Measurements from ENCODE around the gene VASP. TPM values are rescaled to one million over a fixed set of nuclear protein-coding genes. Genes with fewer than 3 reads are reported as not detected.

The VASP gene
- total and polyA plus RNA-seq, 2 experiments from 2014 or later: 72.4 to 91.6 TPM

DNA sequence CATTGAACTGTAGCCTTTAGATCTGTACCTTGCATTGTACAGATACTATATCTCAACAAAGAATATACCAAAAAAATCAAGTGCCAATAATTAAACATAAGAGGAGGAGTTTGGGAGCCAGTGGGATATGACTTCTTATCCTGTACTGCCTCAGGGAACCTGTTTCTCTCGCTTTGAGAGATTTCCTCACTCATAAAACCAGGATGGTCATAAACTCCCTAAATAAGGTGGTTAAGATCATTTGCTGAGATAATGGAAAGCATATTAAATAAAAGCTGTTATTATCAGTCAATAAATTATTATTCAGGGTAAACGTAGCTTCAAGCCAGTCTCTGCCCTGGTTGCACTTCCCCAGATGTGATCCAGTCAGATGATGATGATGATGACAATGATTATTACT lies 60.3 kb downstream of the VASP start:
- no peak for DNase-seq (ENCODE audit: low read depth in 1 of 2, low spot score in 1 of 2)
- Histone ChIP-seq H3K36me3 (no peaks in the 10 kb centered on the region), H3K27ac (no peak overlapping the region), H3K27me3 (no peaks in the 10 kb centered on the region), H3K9me3 (ENCODE audit: low read depth) (no peaks in the 10 kb centered on the region), H3K4me3 (no peak overlapping the region), H3K4me1 (ENCODE audit: low read depth) (peaks cover 4% of the 10 kb centered on the region)
- TF ChIP-seq, protein P1, sequence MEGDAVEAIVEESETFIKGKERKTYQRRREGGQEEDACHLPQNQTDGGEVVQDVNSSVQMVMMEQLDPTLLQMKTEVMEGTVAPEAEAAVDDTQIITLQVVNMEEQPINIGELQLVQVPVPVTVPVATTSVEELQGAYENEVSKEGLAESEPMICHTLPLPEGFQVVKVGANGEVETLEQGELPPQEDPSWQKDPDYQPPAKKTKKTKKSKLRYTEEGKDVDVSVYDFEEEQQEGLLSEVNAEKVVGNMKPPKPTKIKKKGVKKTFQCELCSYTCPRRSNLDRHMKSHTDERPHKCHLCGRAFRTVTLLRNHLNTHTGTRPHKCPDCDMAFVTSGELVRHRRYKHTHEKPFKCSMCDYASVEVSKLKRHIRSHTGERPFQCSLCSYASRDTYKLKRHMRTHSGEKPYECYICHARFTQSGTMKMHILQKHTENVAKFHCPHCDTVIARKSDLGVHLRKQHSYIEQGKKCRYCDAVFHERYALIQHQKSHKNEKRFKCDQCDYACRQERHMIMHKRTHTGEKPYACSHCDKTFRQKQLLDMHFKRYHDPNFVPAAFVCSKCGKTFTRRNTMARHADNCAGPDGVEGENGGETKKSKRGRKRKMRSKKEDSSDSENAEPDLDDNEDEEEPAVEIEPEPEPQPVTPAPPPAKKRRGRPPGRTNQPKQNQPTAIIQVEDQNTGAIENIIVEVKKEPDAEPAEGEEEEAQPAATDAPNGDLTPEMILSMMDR (IDR thresholded peaks at IDR 0.05; ENCODE audit: low read depth, low read length): no peak

DNA sequence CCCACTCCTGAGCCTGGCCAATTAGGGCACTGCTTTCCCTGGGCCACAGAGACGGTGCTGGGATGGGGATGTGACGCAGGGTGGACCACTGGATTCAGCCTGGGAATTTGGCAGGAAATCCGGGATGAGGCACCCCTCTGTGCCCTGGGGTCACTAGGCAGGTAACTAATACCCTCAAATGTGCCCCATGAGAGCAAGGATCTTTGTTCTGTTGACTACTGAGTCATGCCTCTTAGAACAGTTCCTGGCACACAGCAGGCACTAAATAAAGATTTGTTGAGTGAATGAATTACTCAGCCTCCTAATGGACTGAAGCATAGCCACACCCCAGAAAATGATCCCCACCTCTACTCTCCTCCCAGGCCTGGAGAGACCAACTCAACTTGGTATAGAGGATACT lies 61.5 kb downstream of the VASP start:
- no peak overlapping the region for H3K27ac ChIP-seq
- TF ChIP-seq, protein P1 (IDR thresholded peaks at IDR 0.05; ENCODE audit: low read depth, low read length): no peak
- DNase-seq (ENCODE audit: low read depth in 1 of 2, low spot score in 1 of 2): no peak

DNA sequence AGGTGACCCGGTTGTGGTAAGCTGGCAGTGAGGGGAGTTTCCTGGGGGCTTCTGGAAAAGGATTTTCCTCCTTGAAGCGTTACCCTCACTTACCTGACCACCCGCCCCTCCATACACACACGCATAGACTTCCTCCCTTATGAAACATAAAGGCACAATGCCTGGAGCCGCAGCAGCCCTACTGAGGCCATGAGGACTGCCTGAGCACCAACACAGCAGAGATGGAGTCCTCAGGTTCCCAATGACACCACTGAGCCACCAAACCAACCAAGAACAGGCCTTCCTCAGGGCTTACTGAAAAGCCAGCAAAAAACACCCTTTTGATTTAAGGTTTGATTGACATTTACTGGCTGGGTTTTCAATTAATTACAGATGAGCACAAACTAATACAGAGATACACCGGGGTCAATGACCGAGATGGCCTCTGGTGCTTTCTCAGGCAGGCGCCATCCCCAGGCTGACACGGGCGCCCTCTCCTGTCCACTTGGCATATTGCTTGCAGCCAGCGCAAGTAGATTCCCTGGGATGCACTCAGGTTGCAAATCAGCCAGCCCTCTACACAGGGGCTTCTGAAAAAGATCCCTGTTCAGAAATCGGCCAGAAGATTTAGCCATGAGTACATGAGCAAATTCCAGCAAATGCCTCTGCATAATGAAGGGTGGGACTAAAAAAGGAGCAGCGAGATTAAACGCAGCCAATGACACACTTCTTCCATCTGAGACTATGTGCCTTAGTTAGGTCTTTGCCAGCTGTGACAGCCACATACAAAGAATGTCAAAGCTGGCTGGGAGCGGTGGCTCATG lies 62.5 kb downstream of the VASP start:
- TF ChIP-seq, protein P1 (IDR thresholded peaks at IDR 0.05; ENCODE audit: low read depth, low read length): peak; percentile 86
- no peaks in the 10 kb centered on the region for H3K9me3 ChIP-seq (ENCODE audit: low read depth)
- H3K27ac ChIP-seq: no peak overlapping the region
- H3K4me3 ChIP-seq: no peak overlapping the region
- DNase-seq (ENCODE audit: low read depth in 1 of 2, low spot score in 1 of 2): peak; percentile 49 to 72
- H3K36me3 ChIP-seq: no peaks in the 10 kb centered on the region
- H3K27me3 ChIP-seq: no peaks in the 10 kb centered on the region
- peaks cover 4% of the 10 kb centered on the region for H3K4me1 ChIP-seq (ENCODE audit: low read depth)

More for the DNA sequence above, 61.5 kb downstream of the VASP start:
- peaks cover 4% of the 10 kb centered on the region for H3K4me1 ChIP-seq (ENCODE audit: low read depth)
- no peaks in the 10 kb centered on the region for H3K9me3 ChIP-seq (ENCODE audit: low read depth)
- H3K36me3 ChIP-seq: no peaks in the 10 kb centered on the region
- H3K27me3 ChIP-seq: no peaks in the 10 kb centered on the region
- H3K4me3 ChIP-seq: no peak overlapping the region

DNA sequence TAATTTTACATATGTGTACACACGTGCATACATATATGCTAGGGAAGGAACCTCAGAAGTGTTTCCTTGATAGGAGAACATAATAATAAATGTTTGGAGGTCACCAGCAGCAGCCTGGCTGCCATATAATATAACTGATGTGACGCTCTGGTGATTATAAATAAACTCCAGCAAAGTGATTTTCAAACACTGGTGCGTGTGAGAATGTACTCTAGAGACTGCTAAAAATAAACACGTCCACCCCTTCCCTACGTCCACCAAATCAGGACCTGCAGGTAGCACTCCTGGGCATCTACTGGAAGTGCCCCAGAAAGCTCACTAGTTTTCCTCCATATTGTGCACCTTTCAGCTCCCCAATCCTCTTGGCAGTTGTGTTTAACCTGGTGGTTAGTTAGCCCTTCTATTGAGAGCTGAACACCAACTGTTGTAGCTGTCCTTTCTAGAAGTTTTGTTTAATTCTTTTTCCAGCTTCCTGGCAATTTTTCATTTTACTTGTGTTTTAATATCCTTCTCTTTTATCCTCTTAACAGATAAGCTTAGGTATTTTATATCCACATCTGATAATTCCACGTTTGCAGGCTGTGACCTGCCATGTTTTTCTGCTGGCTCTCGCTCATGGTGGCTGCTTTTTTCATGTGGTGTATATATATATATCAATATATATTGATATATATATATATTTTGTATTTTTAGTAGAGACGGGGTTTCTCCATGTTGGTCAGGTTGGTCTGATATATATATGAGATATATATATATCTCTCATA lies 64.4 kb downstream of the VASP start:
- Histone ChIP-seq H3K9me3 (ENCODE audit: low read depth) (no peaks in the 10 kb centered on the region), H3K27ac (no peak overlapping the region), H3K4me1 (ENCODE audit: low read depth) (peaks cover 4% of the 10 kb centered on the region), H3K36me3 (no peaks in the 10 kb centered on the region), H3K27me3 (no peaks in the 10 kb centered on the region), H3K4me3 (no peak overlapping the region)
- TF ChIP-seq, protein P1 (IDR thresholded peaks at IDR 0.05; ENCODE audit: low read depth, low read length): no peak
- no peak for DNase-seq (ENCODE audit: low read depth in 1 of 2, low spot score in 1 of 2)

DNA sequence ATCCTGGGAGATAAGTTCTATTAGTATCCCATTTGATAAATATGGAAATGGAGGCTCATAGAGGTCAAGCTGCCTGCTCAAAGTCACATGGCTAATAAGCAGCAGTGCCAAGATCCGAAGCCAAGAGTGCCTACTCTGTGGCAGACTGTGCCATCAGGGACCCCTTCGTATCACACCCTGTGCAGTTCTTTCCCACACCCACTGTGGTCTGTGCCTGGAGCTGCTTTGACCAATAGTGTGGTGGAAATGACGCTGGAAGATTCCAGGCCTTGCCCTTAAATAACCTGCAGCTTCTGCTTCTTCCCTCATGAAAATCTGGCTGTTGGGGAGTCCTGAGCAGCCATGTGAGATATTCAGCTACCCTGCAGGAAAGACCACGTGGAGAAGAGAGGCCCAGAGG lies 67.2 kb downstream of the VASP start:
- Histone ChIP-seq H3K9me3 (ENCODE audit: low read depth) (no peaks in the 10 kb centered on the region), H3K4me3 (no peak overlapping the region), H3K36me3 (no peaks in the 10 kb centered on the region), H3K27ac (no peak overlapping the region), H3K27me3 (no peaks in the 10 kb centered on the region), H3K4me1 (ENCODE audit: low read depth) (peaks cover 11% of the 10 kb centered on the region)
- no peak for DNase-seq (ENCODE audit: low read depth in 1 of 2, low spot score in 1 of 2)
- TF ChIP-seq, protein P1 (IDR thresholded peaks at IDR 0.05; ENCODE audit: low read depth, low read length): no peak
